Immature natural killer cell (primary cell): Measurements from ENCODE around the gene FOLR2. TPM values are rescaled to one million over a fixed set of nuclear protein-coding genes. Genes with fewer than 3 reads are reported as not detected.
"Not testable (repeated sequence)": the region's sequence is repeated elsewhere in the genome, so short reads cannot be mapped to it uniquely, and the experiment has no call there.

Experiments used
- DNase-seq, 3 donors: peaks; one replicate each; pipeline ENCODE4 v3.0.0; 2022; ENCODE audit warnings: mixed read lengths in 1 of 3
- H3K27ac Mint-ChIP-seq, 6 donors: one replicate each; pipeline ENCODE4 v1.8.0; 2020; ENCODE audit warnings: mixed read lengths in 6 of 6, mild to moderate bottlenecking in 5 of 6, inconsistent platforms in 4 of 6, moderate library complexity in 3 of 6
- H3K27me3 Mint-ChIP-seq, 3 donors: one replicate each; pipeline ENCODE4 v1.8.0; 2020 to 2021; ENCODE audit warnings: low read depth in 3 of 3, mild to moderate bottlenecking in 3 of 3, mixed read lengths in 3 of 3, moderate library complexity in 3 of 3, inconsistent platforms in 1 of 3
- H3K36me3 Mint-ChIP-seq, 3 donors: one replicate each; pipeline ENCODE4 v1.8.0; 2020; ENCODE audit warnings: mixed read lengths in 3 of 3, inconsistent platforms in 2 of 3, mild to moderate bottlenecking in 2 of 3
- H3K4me1 Mint-ChIP-seq, 2 donors: one replicate each; pipeline ENCODE4 v1.8.0; 2020; ENCODE audit warnings: inconsistent platforms in 2 of 2, mild to moderate bottlenecking in 2 of 2, mixed read lengths in 2 of 2, moderate library complexity in 1 of 2
- H3K4me3 Mint-ChIP-seq, 5 donors: one replicate each; pipeline ENCODE4 v1.8.0; 2020; ENCODE audit warnings: mild to moderate bottlenecking in 5 of 5, mixed read lengths in 5 of 5, inconsistent platforms in 3 of 5, moderate library complexity in 3 of 5
- H3K9me3 Mint-ChIP-seq, 6 donors: one replicate each; pipeline ENCODE4 v1.8.0; 2020; ENCODE audit warnings: mild to moderate bottlenecking in 6 of 6, mixed read lengths in 6 of 6, inconsistent platforms in 4 of 6, moderate library complexity in 3 of 6
- polyA plus RNA-seq, 3 donors: library from polyadenylated mRNA; unstranded; fragments of 300-500 nt; fragmentation: Illumina TruSeq; gene quantifications; one replicate each; pipeline ENCODE4 v1.2.3, GENCODE V29; 2021

FOLR2 gene
- polyA plus RNA-seq, 3 donors from 2014 or later: 1.2 TPM; not detected in 2

DNA sequence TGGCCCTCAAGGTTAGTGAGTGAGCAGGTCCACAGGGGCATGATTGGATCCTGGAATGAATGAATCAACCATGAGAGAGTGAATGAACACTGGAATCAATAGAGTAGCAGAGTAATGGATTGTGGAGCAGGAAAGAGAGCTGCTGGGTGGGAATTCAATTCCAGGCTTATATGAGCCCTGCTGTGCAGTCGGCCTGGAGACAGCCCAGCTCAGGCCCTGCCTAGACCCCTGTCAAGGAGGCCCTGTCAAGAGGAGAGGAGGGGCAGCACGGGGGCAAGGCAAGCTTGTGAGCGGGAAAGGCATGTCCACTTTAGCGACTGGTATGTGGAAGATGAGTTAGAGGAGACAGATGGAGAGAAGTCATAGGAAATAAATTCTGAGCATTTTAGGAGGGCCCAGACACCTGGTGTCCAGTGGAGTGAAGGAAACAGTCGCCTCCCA lies 25.9 kb upstream of the FOLR2 start:
- H3K9me3 Mint-ChIP-seq: no peaks in the 10 kb centered on the region
- no peak overlapping the region for H3K4me3 Mint-ChIP-seq
- no peak overlapping the region for H3K27ac Mint-ChIP-seq
- no peak for DNase-seq
- no peaks in the 10 kb centered on the region for H3K4me1 Mint-ChIP-seq
- peaks cover 0 to 3% (median under 1%) of the 10 kb centered on the region in 3 donors for H3K27me3 Mint-ChIP-seq
- H3K36me3 Mint-ChIP-seq: no peaks in the 10 kb centered on the region

GRCh38 chr11:72191961-72192381 lies 24.6 kb upstream of the FOLR2 start, which contains the start of gene FOLR1:
FOLR1 (plus strand) TSS chr11:72192140; CDS start chr11:72192174, 34 bp downstream.
- Mint-ChIP-seq H3K9me3 (no peaks in the 10 kb centered on the region), H3K27me3 (peaks cover 0 to 4% (median 3%) of the 10 kb centered on the region in 3 donors), H3K4me3 (no peak within 1 kb of the TSS), H3K4me1 (no peaks in the 10 kb centered on the region), H3K27ac (no peak within 1 kb of the TSS), H3K36me3 (no peaks in the 10 kb centered on the region)
- DNase-seq: no peak

DNA sequence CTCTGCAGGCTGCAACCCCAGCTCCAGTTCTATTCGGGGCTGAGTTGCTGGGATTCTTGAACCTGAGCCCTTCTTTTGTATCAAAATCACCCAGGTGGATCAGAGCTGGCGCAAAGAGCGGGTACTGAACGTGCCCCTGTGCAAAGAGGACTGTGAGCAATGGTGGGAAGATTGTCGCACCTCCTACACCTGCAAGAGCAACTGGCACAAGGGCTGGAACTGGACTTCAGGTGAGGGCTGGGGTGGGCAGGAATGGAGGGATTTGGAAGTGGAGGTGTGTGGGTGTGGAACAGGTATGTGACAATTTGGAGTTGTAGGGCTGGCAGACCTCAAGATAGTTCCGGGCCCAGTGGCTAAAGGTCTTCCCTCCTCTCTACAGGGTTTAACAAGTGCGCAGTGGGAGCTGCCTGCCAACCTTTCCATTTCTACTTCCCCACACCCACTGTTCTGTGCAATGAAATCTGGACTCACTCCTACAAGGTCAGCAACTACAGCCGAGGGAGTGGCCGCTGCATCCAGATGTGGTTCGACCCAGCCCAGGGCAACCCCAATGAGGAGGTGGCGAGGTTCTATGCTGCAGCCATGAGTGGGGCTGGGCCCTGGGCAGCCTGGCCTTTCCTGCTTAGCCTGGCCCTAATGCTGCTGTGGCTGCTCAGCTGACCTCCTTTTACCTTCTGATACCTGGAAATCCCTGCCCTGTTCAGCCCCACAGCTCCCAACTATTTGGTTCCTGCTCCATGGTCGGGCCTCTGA lies 20.9 kb upstream of the FOLR2 start:
- Mint-ChIP-seq H3K36me3 (no peaks in the 10 kb centered on the region), H3K27ac (no peak overlapping the region), H3K9me3 (no peaks in the 10 kb centered on the region), H3K4me3 (no peak overlapping the region), H3K4me1 (no peaks in the 10 kb centered on the region), H3K27me3 (peaks cover 0 to 4% (median 3%) of the 10 kb centered on the region in 3 donors)
- DNase-seq: no peak

DNA sequence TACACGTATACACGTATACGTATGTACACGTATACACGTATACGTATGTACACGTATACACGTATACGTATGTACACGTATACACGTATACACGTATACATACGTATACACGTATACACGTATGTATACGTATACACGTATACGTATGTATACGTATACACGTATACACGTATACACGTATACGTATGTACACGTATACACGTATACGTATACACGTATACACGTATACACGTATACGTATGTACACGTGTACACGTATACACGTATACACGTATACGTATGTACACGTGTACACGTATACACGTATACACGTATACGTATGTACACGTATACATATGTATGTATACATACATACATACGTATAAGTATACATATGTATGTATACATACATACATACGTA lies 15.1 kb upstream of the FOLR2 start:
- not testable (repeated sequence) for H3K27ac Mint-ChIP-seq, H3K9me3 Mint-ChIP-seq, H3K36me3 Mint-ChIP-seq

GRCh38 chr11:72202571-72202970 lies 14.0 kb upstream of the FOLR2 start:
- H3K4me1 Mint-ChIP-seq: no peaks in the 10 kb centered on the region
- H3K27ac Mint-ChIP-seq: no peak overlapping the region
- no peaks in the 10 kb centered on the region for H3K9me3 Mint-ChIP-seq
- no peak for DNase-seq
- H3K27me3 Mint-ChIP-seq: peaks cover 0 to 5% (median 0%) of the 10 kb centered on the region in 3 donors
- H3K36me3 Mint-ChIP-seq: no peaks in the 10 kb centered on the region
- no peak overlapping the region for H3K4me3 Mint-ChIP-seq

More for the DNA sequence above, 15.1 kb upstream of the FOLR2 start:
- not testable (repeated sequence) for H3K4me3 Mint-ChIP-seq, H3K27me3 Mint-ChIP-seq, H3K4me1 Mint-ChIP-seq, DNase-seq

- no peak for DNase-seq
- Mint-ChIP-seq H3K36me3 (no peaks in the 10 kb centered on the region), H3K4me1 (no peaks in the 10 kb centered on the region), H3K27ac (no peak overlapping the region), H3K9me3 (no peaks in the 10 kb centered on the region), H3K4me3 (no peak overlapping the region), H3K27me3 (peaks cover 0 to 5% (median 3%) of the 10 kb centered on the region in 3 donors)
Measured at GRCh38 chr11:72203163-72203562, 13.4 kb upstream of the FOLR2 start.

- Mint-ChIP-seq H3K9me3 (peaks cover 5 to 15% (median 12%) of the 10 kb centered on the region in 6 donors), H3K4me3 (no peak overlapping the region), H3K27ac (peak overlapping the region in 1 of 6 donors; percentile 13), H3K4me1 (no peaks in the 10 kb centered on the region), H3K27me3 (peaks cover 0 to 9% (median 3%) of the 10 kb centered on the region in 3 donors), H3K36me3 (peaks cover 0 to 8% (median 8%) of the 10 kb centered on the region in 3 donors)
- no peak for DNase-seq
Measured at GRCh38 chr11:72204886-72205285, 11.7 kb upstream of the FOLR2 start.

GRCh38 chr11:72206794-72207193 lies 9.8 kb upstream of the FOLR2 start:
- not testable (repeated sequence) for H3K4me1 Mint-ChIP-seq, H3K27ac Mint-ChIP-seq, DNase-seq, H3K4me3 Mint-ChIP-seq
- Mint-ChIP-seq H3K9me3 (peaks cover 6 to 20% (median 13%) of the 10 kb centered on the region in 6 donors), H3K27me3 (peaks cover 0 to 13% (median 3%) of the 10 kb centered on the region in 3 donors), H3K36me3 (peaks cover 0 to 13% (median 13%) of the 10 kb centered on the region in 3 donors)

- H3K27ac Mint-ChIP-seq: no peak overlapping the region
- no peaks in the 10 kb centered on the region for H3K4me1 Mint-ChIP-seq
- H3K9me3 Mint-ChIP-seq: peaks cover 6 to 20% (median 13%) of the 10 kb centered on the region in 6 donors
- no peak overlapping the region for H3K4me3 Mint-ChIP-seq
- peaks cover 0 to 13% (median 13%) of the 10 kb centered on the region in 3 donors for H3K36me3 Mint-ChIP-seq
- no peak for DNase-seq
- peaks cover 0 to 10% (median 6%) of the 10 kb centered on the region in 3 donors for H3K27me3 Mint-ChIP-seq
Measured at GRCh38 chr11:72208281-72208680, 8.3 kb upstream of the FOLR2 start.

DNA sequence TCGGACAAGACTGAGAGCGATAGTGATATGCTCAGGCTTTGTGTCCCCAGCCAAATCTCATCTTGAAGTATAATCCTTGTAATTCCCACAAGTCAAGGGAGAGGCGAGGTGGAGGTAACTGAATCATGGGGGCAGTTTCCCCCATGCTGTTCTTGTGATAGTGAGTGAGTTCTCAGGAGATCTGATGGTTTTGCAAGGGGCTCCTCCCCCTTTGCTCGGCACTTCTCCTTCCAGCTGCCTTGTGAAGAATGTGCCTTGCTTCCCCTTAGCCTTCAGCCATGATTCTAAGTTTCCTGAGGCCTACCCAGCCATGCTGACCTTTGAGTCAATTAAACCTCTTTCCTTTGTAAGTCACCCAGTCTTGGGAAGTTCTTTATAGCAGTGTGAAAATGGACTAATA lies 7.5 kb upstream of the FOLR2 start:
- no peak for DNase-seq
- peaks cover 4 to 10% (median 6%) of the 10 kb centered on the region in 3 donors for H3K27me3 Mint-ChIP-seq
- peaks cover 6 to 20% (median 13%) of the 10 kb centered on the region in 6 donors for H3K9me3 Mint-ChIP-seq
- no peak overlapping the region for H3K4me3 Mint-ChIP-seq
- H3K4me1 Mint-ChIP-seq: no peaks in the 10 kb centered on the region
- H3K36me3 Mint-ChIP-seq: peaks cover 0 to 13% (median 13%) of the 10 kb centered on the region in 3 donors
- H3K27ac Mint-ChIP-seq: no peak overlapping the region

DNA sequence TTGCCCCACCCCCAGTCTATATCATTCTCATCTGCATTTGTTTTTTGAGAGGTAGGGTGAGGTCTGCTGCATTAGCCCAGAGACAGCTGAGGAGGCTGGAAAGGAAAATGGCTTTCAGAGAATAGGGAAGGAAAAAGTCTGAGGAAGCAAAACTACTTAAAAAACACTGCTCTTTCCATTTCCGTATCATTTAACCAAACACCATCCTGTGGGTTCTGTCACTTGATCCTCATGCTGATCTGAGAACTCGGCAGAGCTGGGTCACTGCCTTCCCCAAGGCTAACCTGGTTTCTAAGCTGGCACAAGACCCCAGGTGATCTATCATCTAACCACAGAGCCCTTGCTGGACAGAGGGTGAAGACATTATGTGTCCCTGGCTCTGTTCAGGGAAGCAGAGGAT lies 1.2 kb downstream of the FOLR2 start:
- peaks cover 18 to 36% of the 10 kb centered on the region in 2 donors for H3K4me1 Mint-ChIP-seq
- no peak for DNase-seq
- H3K4me3 Mint-ChIP-seq: peak overlapping the region in 2 of 5 donors; percentile 24 to 53
- H3K27ac Mint-ChIP-seq: peak overlapping the region in 4 of 6 donors; percentile 24 to 50 (median 30)
- H3K36me3 Mint-ChIP-seq: no peaks in the 10 kb centered on the region
- H3K9me3 Mint-ChIP-seq: no peaks in the 10 kb centered on the region
- peaks cover 7 to 11% (median 8%) of the 10 kb centered on the region in 3 donors for H3K27me3 Mint-ChIP-seq

DNA sequence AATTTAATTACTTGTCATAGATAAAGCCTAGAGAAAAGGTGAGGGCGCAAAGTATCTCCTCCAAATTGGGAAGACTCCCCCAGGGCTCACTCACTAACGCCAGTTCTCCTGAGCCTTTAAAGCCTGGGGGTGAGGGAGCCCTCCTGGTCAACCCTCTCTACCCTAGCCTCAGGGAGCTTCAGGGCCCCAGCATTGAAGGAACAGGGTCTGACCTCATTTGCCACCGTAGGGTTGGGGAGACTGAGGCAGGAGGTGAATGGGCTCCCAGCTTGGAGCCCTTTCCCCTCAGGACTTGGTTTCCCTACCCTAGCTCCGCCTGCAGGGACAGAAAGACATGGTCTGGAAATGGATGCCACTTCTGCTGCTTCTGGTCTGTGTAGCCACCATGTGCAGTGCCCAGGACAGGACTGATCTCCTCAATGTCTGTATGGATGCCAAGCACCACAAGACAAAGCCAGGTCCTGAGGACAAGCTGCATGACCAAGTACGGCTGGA lies 1.7 kb downstream of the FOLR2 start:
- no peaks in the 10 kb centered on the region for H3K36me3 Mint-ChIP-seq
- H3K27me3 Mint-ChIP-seq: peaks cover 7 to 13% (median 8%) of the 10 kb centered on the region in 3 donors
- H3K4me3 Mint-ChIP-seq: peak overlapping the region in 1 of 5 donors; percentile 53

GRCh38 chr11:72220696-72221363 lies 4.2 kb downstream of the FOLR2 start:
- Mint-ChIP-seq H3K4me1 (peaks cover 32 to 47% of the 10 kb centered on the region in 2 donors), H3K27ac (peak overlapping the region in 2 of 6 donors; percentile 63 to 82), H3K36me3 (no peaks in the 10 kb centered on the region), H3K9me3 (no peaks in the 10 kb centered on the region), H3K27me3 (peaks cover 9 to 19% (median 10%) of the 10 kb centered on the region in 3 donors), H3K4me3 (peak overlapping the region in 1 of 5 donors; percentile 59)
- DNase-seq: no peak

More for the DNA sequence above, 1.7 kb downstream of the FOLR2 start:
- no peak for DNase-seq
- H3K9me3 Mint-ChIP-seq: no peaks in the 10 kb centered on the region
- peaks cover 20 to 39% of the 10 kb centered on the region in 2 donors for H3K4me1 Mint-ChIP-seq
- H3K27ac Mint-ChIP-seq: peak overlapping the region in 2 of 6 donors; percentile 24 to 50
